PC-3 (cell line): ENCODE measurements around the gene C5orf22. TPM values are rescaled to one million over a fixed set of nuclear protein-coding genes. Genes with fewer than 3 reads are reported as not detected.

ENCODE experiments used
- ATAC-seq: fragments of 200-7000 bp; cut with Tn5 transposase; 2 replicates; pipeline ENCODE4 v1.9.1; 2020; ENCODE audit warnings: mild to moderate bottlenecking, moderate library complexity
- BruUV-seq: library from RNA; stranded (reverse); fragments of 400-500 nt; replicated peaks from 2 replicates; lab custom pipeline; 2021; lab: Mats Ljungman, UMichigan
- CTCF ChIA-PET: fragments of 300-600 bp; sonication (Branson Sonifier 250); formaldehyde crosslinking; loops from one replicate; lab custom pipeline; 2022; ENCODE audit warnings: antibody characterized with exemption; lab: Charles Lee
- POLR2A ChIA-PET: fragments of 300-600 bp; sonication (Branson Sonifier 250); formaldehyde crosslinking; loops from one replicate; lab custom pipeline; 2022; ENCODE audit warnings: antibody characterized with exemption; ENCODE audit not compliant: unreplicated experiment; lab: Charles Lee
- DNase-seq: peaks from one replicate; pipeline ENCODE4 v3.0.0-alpha.2; 2015
- H2AFZ ChIP-seq: fragments of 300-600 bp; sonication (generic); 2 replicates; pipeline ENCODE4 v1.6.0; 2016; ENCODE audit warnings: antibody characterized with exemption, low read length
- H3F3A ChIP-seq: fragments of 300-600 bp; sonication (generic); one replicate; pipeline ENCODE4 v1.6.0; 2017; ENCODE audit warnings: antibody characterized with exemption, low read length, control low read depth, mild to moderate bottlenecking; ENCODE audit not compliant: unreplicated experiment
- H3K27ac ChIP-seq: fragments of 300-600 bp; sonication (generic); 2 replicates; pipeline ENCODE4 v1.5.1; 2016; ENCODE audit warnings: mild to moderate bottlenecking, low read length
- H3K27me3 ChIP-seq: fragments of 300-600 bp; sonication (generic); 2 replicates; pipeline ENCODE4 v1.6.1; 2016; ENCODE audit warnings: low read length, mixed read lengths
- H3K36me3 ChIP-seq: fragments of 300-600 bp; sonication (generic); 2 replicates; pipeline ENCODE4 v1.6.1; 2016; ENCODE audit warnings: low read depth, mixed run types, low read length, mixed read lengths
- H3K4me1 ChIP-seq: fragments of 300-600 bp; sonication (generic); 2 replicates; pipeline ENCODE4 v1.5.1; 2016; ENCODE audit warnings: low read length; ENCODE audit not compliant: insufficient read depth
- H3K4me2 ChIP-seq: fragments of 300-600 bp; sonication (generic); 2 replicates; pipeline ENCODE4 v1.6.0; 2016; ENCODE audit warnings: low read length
- H3K4me3 ChIP-seq: fragments of 300-600 bp; sonication (generic); 2 replicates; pipeline ENCODE4 v1.5.1; 2016; ENCODE audit warnings: mild to moderate bottlenecking, low read length, mixed read lengths
- H3K79me2 ChIP-seq: fragments of 300-600 bp; sonication (generic); 2 replicates; pipeline ENCODE4 v1.6.1; 2017; ENCODE audit warnings: low read length, mixed read lengths
- H3K9ac ChIP-seq: fragments of 300-600 bp; sonication (generic); 2 replicates; pipeline ENCODE4 v1.6.0; 2016; ENCODE audit warnings: mild to moderate bottlenecking, low read length
- H3K9me2 ChIP-seq: fragments of 300-600 bp; sonication (generic); replicated peaks from 2 replicates; pipeline ENCODE4 v1.6.1; 2016; ENCODE audit warnings: mixed run types, low read length, mixed read lengths
- H3K9me3 ChIP-seq: fragments of 300-600 bp; sonication (generic); 2 replicates; pipeline ENCODE4 v1.6.1; 2016; ENCODE audit warnings: low read length, mixed read lengths
- H4K20me1 ChIP-seq: fragments of 300-600 bp; sonication (generic); 2 replicates; pipeline ENCODE4 v1.6.1; 2016; ENCODE audit warnings: low read length, mixed read lengths
- EZH2 ChIP-seq: fragments of 300-600 bp; sonication (generic); IDR thresholded peaks from one replicate; pipeline ENCODE4 v1.6.1; 2017; ENCODE audit warnings: antibody characterized with exemption, mild to moderate bottlenecking, low read length; ENCODE audit not compliant: unreplicated experiment
- EZH2phosphoT487 ChIP-seq: fragments of 300-600 bp; sonication (generic); IDR thresholded peaks from 2 replicates; pipeline ENCODE4 v1.6.1; 2018; ENCODE audit warnings: mild to moderate bottlenecking, antibody characterized with exemption, low read length, borderline replicate concordance
- intact Hi-C: fragments of 100-400 bp; cut with micrococcal nuclease; formaldehyde crosslinking; loops from 2 replicates; pipeline ENCODE4 v1.9.0; 2023
- total RNA-seq: library from RNA; depleted of rRNA; stranded (reverse); fragments of >200 nt; gene quantifications from 2 replicates; pipeline ENCODE4 v1.2.3, GENCODE V29; 2014
- TF ChIP-seq, protein P1 (sequence below): fragments of 300-600 bp; sonication (generic); conservative IDR thresholded peaks from 2 replicates; pipeline ENCODE4 v1.5.1; 2017; ENCODE audit warnings: antibody characterized with exemption, low read depth, mild to moderate bottlenecking, low read length

The C5orf22 gene
- total RNA-seq, 1 experiment from 2014 or later: 15.3 TPM

DNA sequence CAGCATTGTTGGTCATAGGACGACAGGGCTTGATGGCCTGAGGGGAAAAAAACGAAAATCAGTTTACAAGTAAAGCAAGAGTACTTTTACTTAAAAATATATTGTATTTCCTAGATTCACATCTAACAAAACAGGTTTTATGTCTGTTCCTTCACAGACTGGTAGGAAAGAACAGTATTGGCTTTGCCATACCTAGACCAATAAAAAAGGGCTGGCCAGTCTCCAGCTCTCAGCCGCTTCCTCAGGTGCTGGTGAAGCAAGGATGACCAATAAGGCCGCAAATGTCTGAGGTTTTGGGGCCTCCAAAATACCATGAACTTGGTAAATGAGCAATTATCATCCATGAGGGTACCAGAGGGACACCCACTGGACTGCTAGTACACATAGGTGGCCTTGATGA lies 36.8 kb upstream of the C5orf22 start:
- CTCF ChIA-PET: no interaction called here
- intact Hi-C loops: no loop called here
- no peak overlapping the region for H3K4me2 ChIP-seq

DNA sequence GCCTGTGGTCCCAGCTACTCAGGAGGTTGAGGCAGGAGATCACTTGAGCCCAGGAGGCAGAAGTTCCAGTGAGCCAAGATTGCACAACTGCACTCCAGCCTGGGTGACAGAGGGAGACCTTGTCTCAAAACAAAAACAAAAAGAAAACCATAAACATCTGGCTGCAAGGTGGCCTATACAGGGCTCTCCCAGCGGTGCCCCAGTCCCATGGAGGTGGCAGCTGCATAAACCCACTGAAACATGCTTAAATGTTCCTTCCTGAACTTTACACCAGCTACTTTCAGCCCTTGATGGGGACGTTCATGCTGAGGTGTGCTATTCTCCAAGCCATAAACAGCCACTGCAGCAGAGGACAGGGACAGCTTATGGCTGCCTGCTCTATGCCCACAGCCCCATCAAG lies 35.8 kb upstream of the C5orf22 start:
- H3K27ac ChIP-seq: no peak overlapping the region
- no peaks in the 10 kb centered on the region for H4K20me1 ChIP-seq
- POLR2A ChIA-PET: no interaction called here
- DNase-seq (no peak), ATAC-seq (no peak)
- no peak overlapping the region for H3K4me2 ChIP-seq
- TF ChIP-seq EZH2phosphoT487: no peak
- TF ChIP-seq, protein P1, sequence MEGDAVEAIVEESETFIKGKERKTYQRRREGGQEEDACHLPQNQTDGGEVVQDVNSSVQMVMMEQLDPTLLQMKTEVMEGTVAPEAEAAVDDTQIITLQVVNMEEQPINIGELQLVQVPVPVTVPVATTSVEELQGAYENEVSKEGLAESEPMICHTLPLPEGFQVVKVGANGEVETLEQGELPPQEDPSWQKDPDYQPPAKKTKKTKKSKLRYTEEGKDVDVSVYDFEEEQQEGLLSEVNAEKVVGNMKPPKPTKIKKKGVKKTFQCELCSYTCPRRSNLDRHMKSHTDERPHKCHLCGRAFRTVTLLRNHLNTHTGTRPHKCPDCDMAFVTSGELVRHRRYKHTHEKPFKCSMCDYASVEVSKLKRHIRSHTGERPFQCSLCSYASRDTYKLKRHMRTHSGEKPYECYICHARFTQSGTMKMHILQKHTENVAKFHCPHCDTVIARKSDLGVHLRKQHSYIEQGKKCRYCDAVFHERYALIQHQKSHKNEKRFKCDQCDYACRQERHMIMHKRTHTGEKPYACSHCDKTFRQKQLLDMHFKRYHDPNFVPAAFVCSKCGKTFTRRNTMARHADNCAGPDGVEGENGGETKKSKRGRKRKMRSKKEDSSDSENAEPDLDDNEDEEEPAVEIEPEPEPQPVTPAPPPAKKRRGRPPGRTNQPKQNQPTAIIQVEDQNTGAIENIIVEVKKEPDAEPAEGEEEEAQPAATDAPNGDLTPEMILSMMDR: no peak
- TF ChIP-seq EZH2: no peak
- H3K79me2 ChIP-seq: no peaks in the 10 kb centered on the region
- peaks cover 69% of the 10 kb centered on the region for H3K36me3 ChIP-seq
- H3K9ac ChIP-seq: no peak overlapping the region
- CTCF ChIA-PET: no interaction called here
- H2AFZ ChIP-seq: no peak overlapping the region
- intact Hi-C loops: no loop called here
- no peaks in the 10 kb centered on the region for H3K4me1 ChIP-seq
- H3K9me3 ChIP-seq: no peaks in the 10 kb centered on the region
- no peaks in the 10 kb centered on the region for H3K27me3 ChIP-seq
- no TSS peak for BruUV-seq
- no peaks in the 10 kb centered on the region for H3K9me2 ChIP-seq
- no peak overlapping the region for H3K4me3 ChIP-seq
- no peaks in the 10 kb centered on the region for H3F3A ChIP-seq

More for the DNA sequence above, 36.8 kb upstream of the C5orf22 start:
- Histone ChIP-seq H3K36me3 (peaks cover 69% of the 10 kb centered on the region), H3K27me3 (no peaks in the 10 kb centered on the region), H3K27ac (no peak overlapping the region), H3K9ac (no peak overlapping the region), H3K4me1 (no peaks in the 10 kb centered on the region), H4K20me1 (no peaks in the 10 kb centered on the region), H3K79me2 (no peaks in the 10 kb centered on the region), H3K9me3 (no peaks in the 10 kb centered on the region), H3K9me2 (no peaks in the 10 kb centered on the region), H3F3A (no peaks in the 10 kb centered on the region), H2AFZ (no peak overlapping the region), H3K4me3 (no peak overlapping the region)
- BruUV-seq: no TSS peak
- TF ChIP-seq, protein P1: no peak
- TF ChIP-seq EZH2phosphoT487 (no peak), EZH2 (no peak)
- no peak for ATAC-seq
- no peak for DNase-seq
- POLR2A ChIA-PET: no interaction called here

DNA sequence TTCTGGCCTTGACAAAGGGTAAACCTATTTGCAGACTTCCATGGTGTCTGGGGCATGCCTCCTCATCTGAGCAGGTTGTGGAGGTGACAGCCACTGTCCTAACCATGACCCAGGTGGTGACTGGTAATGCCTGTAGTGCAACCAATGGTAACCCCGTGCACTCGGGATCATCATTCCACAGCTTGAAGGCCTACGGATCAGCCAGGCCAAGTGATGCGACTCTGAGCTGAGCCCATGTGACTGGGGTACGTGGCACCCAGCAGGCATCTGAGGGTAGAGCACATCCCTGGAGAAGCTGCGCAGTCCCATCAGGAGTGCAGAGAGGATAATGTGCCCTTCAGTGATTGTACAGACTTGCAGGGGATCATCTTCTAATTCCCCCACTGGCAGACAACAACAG lies 35.2 kb upstream of the C5orf22 start:
- H3K36me3 ChIP-seq: peaks cover 72% of the 10 kb centered on the region
- no peaks in the 10 kb centered on the region for H3F3A ChIP-seq
- intact Hi-C loops: no loop called here
- no peak for ATAC-seq
- BruUV-seq: no TSS peak
- no peaks in the 10 kb centered on the region for H3K9me2 ChIP-seq
- H3K4me1 ChIP-seq: no peaks in the 10 kb centered on the region
- no peak overlapping the region for H3K27ac ChIP-seq
- H3K4me3 ChIP-seq: no peak overlapping the region
- H3K9ac ChIP-seq: no peak overlapping the region
- ChIA-PET POLR2A (no interaction called here), CTCF (no interaction called here)
- DNase-seq: no peak
- H3K27me3 ChIP-seq: no peaks in the 10 kb centered on the region
- no peaks in the 10 kb centered on the region for H3K9me3 ChIP-seq
- no peaks in the 10 kb centered on the region for H4K20me1 ChIP-seq
- no peaks in the 10 kb centered on the region for H3K79me2 ChIP-seq
- H2AFZ ChIP-seq: no peak overlapping the region
- H3K4me2 ChIP-seq: no peak overlapping the region
- TF ChIP-seq, protein P1: no peak
- TF ChIP-seq EZH2phosphoT487 (no peak), EZH2 (no peak)
